Transverse colon (tissue), 3 donors: ENCODE measurements around the gene ADGRB2.
A peak's percentile ranks its signal among the peaks of the same experiment; 100 is the strongest.

ENCODE experiments used
- CTCF ChIP-seq, 5 experiments: fragments of 200-600 bp in 3 of 5; fragments of 450-650 bp in 2 of 5; sonication (generic) in 3 of 5; IDR thresholded peaks; 1 replicate in 2 of 5; 2 replicates in 3 of 5; pipeline ENCODE4 v1.5.1; 2016 to 2017; ENCODE audit warnings: antibody characterized with exemption in 5 of 5, inconsistent platforms in 3 of 5, mild to moderate bottlenecking in 2 of 5, moderate library complexity in 1 of 5
- POLR2A ChIP-seq: fragments of 450-650 bp; IDR thresholded peaks from one replicate; pipeline ENCODE4 v1.6.1; 2016; ENCODE audit warnings: antibody characterized with exemption, mild to moderate bottlenecking, moderate library complexity

- TF ChIP-seq POLR2A (no peak), CTCF (IDR thresholded peaks at IDR 0.05) (peak in 1 of 5 experiments; percentile 18)
Observed at GRCh38 chr1:31736675-31737074, 27.5 kb downstream of the ADGRB2 start.
